Measurements from ENCODE around the gene SF3B6. TPM values are rescaled to one million over a fixed set of nuclear protein-coding genes. Genes with fewer than 3 reads are reported as not detected.

The SF3B6 gene
- total RNA-seq, 2 donors from 2014 or later = 109 to 131 TPM

DNA sequence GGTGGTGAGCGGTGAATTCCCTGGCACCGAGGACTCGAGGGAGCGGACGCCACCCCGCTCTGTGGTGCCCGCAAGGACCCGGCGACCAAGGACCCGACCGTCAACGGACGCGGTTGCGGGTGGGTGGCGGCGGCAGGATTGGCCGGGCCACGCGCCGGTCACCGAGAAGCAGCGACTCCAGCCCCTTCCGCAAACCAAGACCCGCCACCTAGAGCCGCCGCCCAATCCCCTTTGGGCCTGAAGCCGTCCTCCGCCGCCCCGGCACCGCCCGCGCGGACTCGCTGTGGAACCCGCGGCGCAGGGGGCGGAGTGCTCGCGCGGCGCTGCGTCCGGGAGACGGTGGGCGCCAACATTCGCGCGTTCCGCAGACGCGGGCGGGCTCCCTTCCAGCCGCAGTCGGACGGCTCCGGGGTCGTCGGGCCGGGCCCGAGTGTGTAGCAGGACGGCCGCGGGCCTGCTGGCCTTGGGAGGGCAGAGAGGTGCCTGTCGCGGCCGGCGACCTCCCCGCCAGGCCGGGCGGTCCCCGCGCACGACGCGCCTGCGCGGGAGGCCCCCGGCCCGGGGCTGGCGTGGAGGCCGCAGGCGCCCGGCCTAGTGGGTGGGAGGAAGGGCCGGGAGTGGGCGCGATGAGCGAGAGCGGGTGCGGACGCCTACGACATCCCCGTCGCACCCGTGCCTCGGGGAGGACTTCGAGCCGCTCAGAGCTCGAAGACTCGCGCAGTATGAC is 47.2 kb upstream of the SF3B6 start, which contains the start of the genes FAM228B and PFN4:
Gene FAM228B (plus strand): TSS at position 275 of the 727 bp plus-strand sequence. CDS start 893 bp downstream, outside the sequence.
Gene PFN4 (minus strand): TSS at position 140 of the 727 bp plus-strand sequence. CDS start 799 bp downstream, outside the sequence.
- Mint-ChIP-seq H3K36me3 (ENCODE audit: low read depth) (peaks cover 7% of the 10 kb centered on the region), H3K4me3 (peak within 1 kb of the TSS; percentile 67), H3K9me3 (no peaks in the 10 kb centered on the region), H3K27me3 (ENCODE audit: insufficient read depth) (no peaks in the 10 kb centered on the region), H3K27ac (peak within 1 kb of the TSS; percentile 86), H3K4me1 (peaks cover 7% of the 10 kb centered on the region)
- 0 to 2% methylated on average over 13 to 103 of the region's 103 CpGs for WGBS, 2 experiments (ENCODE audit: insufficient coverage in 1 of 2, insufficient read length in 1 of 2)
- peak within 1 kb of the TSS; percentile 85 for H3K4me3 ChIP-seq (ENCODE audit: low read length)
- peak; percentile 92 for DNase-seq
- TF ChIP-seq, protein P1, sequence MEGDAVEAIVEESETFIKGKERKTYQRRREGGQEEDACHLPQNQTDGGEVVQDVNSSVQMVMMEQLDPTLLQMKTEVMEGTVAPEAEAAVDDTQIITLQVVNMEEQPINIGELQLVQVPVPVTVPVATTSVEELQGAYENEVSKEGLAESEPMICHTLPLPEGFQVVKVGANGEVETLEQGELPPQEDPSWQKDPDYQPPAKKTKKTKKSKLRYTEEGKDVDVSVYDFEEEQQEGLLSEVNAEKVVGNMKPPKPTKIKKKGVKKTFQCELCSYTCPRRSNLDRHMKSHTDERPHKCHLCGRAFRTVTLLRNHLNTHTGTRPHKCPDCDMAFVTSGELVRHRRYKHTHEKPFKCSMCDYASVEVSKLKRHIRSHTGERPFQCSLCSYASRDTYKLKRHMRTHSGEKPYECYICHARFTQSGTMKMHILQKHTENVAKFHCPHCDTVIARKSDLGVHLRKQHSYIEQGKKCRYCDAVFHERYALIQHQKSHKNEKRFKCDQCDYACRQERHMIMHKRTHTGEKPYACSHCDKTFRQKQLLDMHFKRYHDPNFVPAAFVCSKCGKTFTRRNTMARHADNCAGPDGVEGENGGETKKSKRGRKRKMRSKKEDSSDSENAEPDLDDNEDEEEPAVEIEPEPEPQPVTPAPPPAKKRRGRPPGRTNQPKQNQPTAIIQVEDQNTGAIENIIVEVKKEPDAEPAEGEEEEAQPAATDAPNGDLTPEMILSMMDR (conservative IDR thresholded peaks at IDR 0.05) = no peak
- no peaks in the 10 kb centered on the region for H3K4me1 ChIP-seq (ENCODE audit: control insufficient read depth, insufficient read depth, low read length)
- no peaks in the 10 kb centered on the region for H3K36me3 ChIP-seq (ENCODE audit: control insufficient read depth, insufficient read depth, low read length)
- no peaks in the 10 kb centered on the region for H3K27me3 ChIP-seq (ENCODE audit: control insufficient read depth, insufficient read depth, low read length, poor library complexity, severe bottlenecking)
- H3K9me3 ChIP-seq (ENCODE audit: control insufficient read depth, low read length) = no peaks in the 10 kb centered on the region
- H3K9ac ChIP-seq (ENCODE audit: extremely low read depth, low read length, poor library complexity, severe bottlenecking) = peak within 1 kb of the TSS; percentile 61
- peak within 1 kb of the TSS; percentile 47 for H3K27ac ChIP-seq (ENCODE audit: low read depth, low read length)

DNA sequence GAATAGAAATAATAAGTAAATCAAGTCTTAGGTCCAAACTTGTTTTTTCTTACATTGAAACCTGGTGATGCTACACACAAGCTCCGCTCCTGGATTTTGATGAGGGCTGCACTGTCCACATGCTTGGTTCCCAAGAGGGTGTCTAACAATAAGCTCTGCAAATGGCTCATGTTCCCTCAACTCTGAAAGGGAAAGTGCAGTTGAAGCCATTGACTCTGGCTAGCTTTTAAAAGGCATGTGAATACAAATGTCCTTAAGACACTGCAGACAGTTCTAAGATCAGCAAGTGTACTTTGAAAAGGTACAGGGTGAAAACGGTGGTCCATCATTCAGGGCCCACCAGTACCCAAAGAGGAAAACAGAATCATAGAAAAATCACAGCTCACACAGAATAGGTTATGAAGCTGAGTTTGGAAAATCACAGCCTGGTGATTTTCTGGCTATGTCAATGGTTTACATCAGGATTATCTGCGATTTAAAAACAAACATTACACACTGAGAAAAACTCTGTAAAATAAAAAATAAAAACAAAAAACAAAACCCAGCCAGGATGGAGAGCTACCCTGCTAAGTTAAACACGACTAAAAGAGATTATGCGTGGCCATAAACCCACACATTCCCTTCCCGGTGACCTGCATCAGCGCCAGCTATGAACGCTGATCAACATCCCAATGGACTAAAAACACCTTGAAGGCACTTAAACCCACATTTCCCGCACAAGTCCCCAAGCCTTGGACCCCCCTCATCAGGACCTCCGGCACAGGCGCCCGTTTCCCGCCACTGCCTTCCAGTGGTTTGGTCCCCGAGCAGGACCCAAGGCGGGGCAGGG is 46.5 kb upstream of the SF3B6 start:
- Histone ChIP-seq H3K9ac (ENCODE audit: extremely low read depth, low read length, poor library complexity, severe bottlenecking) (no peak overlapping the region), H3K4me1 (ENCODE audit: control insufficient read depth, insufficient read depth, low read length) (no peaks in the 10 kb centered on the region), H3K9me3 (ENCODE audit: control insufficient read depth, low read length) (no peaks in the 10 kb centered on the region), H3K27me3 (ENCODE audit: control insufficient read depth, insufficient read depth, low read length, poor library complexity, severe bottlenecking) (no peaks in the 10 kb centered on the region), H3K4me3 (ENCODE audit: low read length) (peak overlapping the region; percentile 85), H3K36me3 (ENCODE audit: control insufficient read depth, insufficient read depth, low read length) (no peaks in the 10 kb centered on the region), H3K27ac (ENCODE audit: low read depth, low read length) (no peak overlapping the region)
- H3K4me1 Mint-ChIP-seq = peaks cover 7% of the 10 kb centered on the region
- no peak for DNase-seq
- H3K36me3 Mint-ChIP-seq (ENCODE audit: low read depth) = peaks cover 4% of the 10 kb centered on the region
- H3K27ac Mint-ChIP-seq = no peak overlapping the region
- WGBS, 2 experiments (ENCODE audit: insufficient coverage in 1 of 2, insufficient read length in 1 of 2) = 37 to 46% methylated on average over 6 to 15 of the region's 15 CpGs
- H3K4me3 Mint-ChIP-seq = peak overlapping the region; percentile 67
- no peaks in the 10 kb centered on the region for H3K27me3 Mint-ChIP-seq (ENCODE audit: insufficient read depth)
- no peaks in the 10 kb centered on the region for H3K9me3 Mint-ChIP-seq
- TF ChIP-seq, protein P1 (conservative IDR thresholded peaks at IDR 0.05) = no peak

DNA sequence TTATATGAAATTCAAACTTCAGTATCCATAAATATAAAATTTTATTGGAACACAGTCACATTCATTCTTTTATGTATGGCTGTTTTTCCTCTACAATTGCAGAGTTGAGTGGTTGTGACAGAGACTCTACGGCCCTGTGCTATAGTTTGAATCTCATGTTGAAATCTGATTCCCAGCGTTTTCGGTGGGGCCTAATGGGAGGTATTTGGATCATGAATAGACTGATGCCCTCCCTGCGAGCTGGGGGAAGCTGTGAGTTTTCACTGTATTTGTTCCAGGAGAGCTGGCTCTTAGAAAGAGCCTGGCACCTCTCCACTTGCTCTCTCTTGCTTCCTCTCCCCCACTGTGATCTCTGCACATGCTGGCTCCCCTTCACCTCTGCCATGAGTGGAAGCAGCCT is 45.3 kb upstream of the SF3B6 start:
- Mint-ChIP-seq H3K27me3 (ENCODE audit: insufficient read depth) (no peaks in the 10 kb centered on the region), H3K4me1 (peaks cover 7% of the 10 kb centered on the region), H3K9me3 (no peaks in the 10 kb centered on the region), H3K27ac (no peak overlapping the region), H3K4me3 (no peak overlapping the region), H3K36me3 (ENCODE audit: low read depth) (no peaks in the 10 kb centered on the region)
- TF ChIP-seq, protein P1 (conservative IDR thresholded peaks at IDR 0.05) = no peak
- Histone ChIP-seq H3K4me3 (ENCODE audit: low read length) (no peak overlapping the region), H3K9me3 (ENCODE audit: control insufficient read depth, low read length) (no peaks in the 10 kb centered on the region), H3K27ac (ENCODE audit: low read depth, low read length) (no peak overlapping the region), H3K4me1 (ENCODE audit: control insufficient read depth, insufficient read depth, low read length) (no peaks in the 10 kb centered on the region), H3K36me3 (ENCODE audit: control insufficient read depth, insufficient read depth, low read length) (no peaks in the 10 kb centered on the region), H3K27me3 (ENCODE audit: control insufficient read depth, insufficient read depth, low read length, poor library complexity, severe bottlenecking) (no peaks in the 10 kb centered on the region), H3K9ac (ENCODE audit: extremely low read depth, low read length, poor library complexity, severe bottlenecking) (no peak overlapping the region)
- 57 to 72% methylated on average over 3 to 4 of the region's 4 CpGs for WGBS, 2 experiments (ENCODE audit: insufficient coverage in 1 of 2, insufficient read length in 1 of 2)
- DNase-seq = peak; percentile 53
